HCEC 1CT (cell line): Measurements from ENCODE around the gene GCSAM.

Source experiments
- DNase-seq: peaks from one replicate; pipeline ENCODE4 v3.0.0-alpha.2; 2017

The GCSAM gene

DNA sequence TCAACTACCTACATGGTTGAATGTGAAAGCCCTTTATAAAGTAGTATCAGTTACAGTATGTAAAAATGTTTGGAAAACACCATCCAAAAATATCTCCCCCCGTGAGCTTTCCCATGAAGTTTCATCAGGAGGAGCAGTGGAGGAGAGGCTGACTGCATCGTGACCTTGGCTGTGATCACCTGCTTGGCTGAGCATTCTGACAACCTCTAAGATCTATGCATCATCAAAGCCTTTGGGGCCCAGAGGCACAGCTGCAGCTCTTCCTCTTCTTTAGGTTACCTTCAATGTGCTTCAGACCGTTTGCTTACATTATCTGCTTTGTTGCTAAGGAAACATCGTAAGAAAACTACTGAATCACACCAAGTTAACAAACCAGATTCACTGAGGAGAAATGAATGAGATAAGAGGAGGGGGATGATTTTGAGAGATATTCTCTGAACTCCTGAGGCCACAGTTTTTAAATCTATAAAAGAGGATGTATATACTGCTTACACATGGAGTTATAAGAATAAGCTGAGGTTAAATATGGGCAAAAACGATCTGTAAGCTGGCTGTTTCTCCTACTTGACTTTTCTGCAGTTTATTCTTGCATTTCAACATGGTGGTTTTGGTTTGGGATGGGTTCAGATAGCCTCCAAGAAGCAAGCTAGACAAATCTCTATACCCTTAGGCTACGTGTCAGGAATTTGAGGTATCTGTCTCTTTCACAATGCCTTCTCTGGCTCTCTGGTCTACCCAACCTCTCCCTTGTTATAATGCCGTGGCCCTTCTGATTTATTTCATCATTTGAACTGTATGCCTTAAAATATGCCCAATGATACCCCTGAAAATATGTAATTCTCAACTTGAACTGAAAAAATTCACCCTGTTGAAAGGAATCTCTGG lies 4.0 kb downstream of the GCSAM start:
- DNase-seq = no peak

DNA sequence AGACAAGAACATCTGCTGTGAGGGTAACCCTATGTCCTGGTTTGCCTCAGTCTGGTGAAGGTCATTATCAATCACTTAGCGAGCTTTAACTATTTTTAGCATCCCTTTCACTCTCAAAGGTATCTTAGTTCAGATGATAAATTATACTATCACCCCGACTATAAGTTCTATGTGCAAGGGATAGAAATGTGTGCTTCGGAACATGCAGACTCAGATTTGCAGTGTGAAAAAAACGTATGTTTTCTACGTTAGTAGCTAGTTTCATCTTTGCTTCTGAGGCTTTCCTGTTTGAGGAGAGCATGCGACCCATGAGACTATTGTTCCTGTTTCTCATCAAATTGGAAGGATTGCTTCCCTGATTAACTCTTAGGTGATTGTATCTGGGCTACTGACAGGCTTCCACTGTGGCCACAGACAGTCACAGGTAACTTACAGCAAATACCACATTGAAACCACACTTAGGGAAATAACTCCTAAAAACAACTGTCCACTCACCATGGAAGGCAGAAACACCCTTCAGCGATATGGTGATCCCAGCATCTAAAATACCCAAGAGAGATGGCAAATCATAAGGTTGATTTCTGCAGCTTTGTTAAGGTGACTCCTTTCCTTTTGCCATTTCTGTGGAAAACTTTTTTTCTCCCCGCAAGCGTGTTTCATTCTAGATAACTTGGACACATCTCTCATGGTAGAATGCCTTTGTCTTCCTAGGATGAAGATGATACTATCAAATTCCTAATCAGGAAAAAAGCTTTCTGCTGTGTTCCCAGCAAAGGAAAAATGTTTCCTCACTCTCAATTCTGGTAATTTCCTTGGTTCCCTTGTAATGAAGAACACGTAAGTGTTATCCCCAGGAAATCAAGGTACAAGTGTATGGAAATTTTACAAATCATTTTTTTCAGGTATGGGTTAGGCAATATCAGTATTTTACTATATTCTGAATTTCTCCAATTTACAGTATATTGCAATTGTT lies 5.2 kb downstream of the GCSAM start:
- DNase-seq = no peak

DNA sequence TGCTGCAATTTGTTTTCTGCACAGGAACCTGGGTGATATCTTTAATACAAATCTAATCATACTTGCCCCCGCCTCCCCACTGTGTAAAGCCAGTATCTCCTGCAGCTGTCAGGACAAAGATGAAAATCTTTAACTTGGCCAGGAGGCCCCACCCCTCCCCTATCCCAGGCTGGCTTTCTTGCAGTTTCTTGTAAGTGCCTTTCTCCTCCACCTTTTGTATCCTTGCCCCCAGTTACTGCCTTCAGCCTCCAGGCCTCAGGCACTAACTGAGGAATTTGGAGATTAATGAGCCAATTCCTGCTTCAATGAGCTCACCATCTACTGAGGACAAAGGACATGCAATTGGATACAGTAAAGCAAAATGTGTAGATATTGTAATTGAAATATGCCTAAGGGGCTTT lies 6.5 kb downstream of the GCSAM start:
- no peak for DNase-seq

DNA sequence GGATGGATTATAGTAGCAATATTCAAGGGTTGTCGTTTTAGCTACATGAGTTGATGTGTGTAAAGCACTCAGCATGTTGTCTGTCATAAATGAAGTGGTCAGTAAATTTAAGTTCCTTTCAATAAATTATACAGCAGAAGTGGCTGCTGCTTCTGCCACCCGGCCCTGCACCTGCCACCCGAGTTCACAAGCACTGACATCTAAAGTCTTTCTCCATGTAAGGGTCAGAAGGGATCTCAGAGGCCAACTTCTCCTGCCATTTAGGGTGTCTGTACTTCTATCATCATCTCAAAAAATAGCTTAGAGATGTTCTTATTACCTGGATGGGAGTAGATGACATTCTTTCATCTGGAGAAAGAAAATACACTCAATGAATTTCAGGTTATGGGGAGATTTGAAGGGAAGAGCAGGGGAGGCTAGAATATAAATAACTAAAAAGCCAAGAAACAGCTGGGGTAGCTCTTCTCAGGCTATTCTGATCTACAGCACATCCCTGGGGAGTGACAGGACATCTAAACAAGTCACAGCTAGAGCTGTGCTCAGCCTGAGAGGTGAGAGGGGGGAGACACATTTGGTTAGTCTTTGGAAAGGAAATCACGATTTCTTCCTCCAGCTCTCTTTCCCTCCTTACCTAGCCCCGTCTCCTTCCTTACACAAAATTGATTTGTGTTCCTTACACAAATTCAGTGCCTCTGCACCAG lies 8.0 kb downstream of the GCSAM start:
- no peak for DNase-seq

DNA sequence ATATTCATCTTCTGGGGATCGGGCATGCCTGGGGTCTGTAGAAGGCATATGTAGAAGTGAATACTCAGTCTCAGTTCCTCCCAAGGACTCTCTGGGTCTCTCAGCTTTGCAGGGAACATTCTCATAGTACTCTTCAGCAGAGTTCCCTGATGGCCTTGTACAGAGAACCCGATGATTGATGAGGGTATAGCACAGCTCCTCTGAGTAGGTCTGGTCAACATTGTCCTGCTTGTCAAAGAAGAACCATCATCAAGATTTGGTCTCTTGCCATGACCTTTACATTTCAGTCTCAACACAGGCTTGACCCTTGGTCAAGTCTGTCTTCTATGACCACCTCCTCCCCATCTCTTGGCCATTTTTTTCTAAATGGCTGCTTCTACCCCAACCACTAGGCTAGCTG lies 9.5 kb downstream of the GCSAM start:
- no peak for DNase-seq

DNA sequence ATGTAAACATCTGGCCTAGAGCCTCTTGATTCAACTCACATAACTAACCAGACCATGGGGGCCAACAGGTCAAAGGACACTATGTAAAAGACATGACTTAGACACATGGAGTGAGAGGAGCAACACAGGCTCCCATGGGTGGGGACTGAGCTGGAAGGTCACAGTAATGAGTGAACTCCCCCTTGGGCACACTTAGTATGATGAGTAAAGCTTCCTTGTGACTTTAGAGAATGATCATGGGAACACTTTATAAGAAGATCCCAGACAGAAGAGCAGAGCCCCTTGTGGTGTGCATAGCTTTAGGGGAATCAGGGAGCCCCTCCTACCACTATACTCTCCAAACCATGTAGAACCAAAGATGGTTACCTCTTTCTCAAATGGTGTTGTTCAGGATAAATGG lies 10.2 kb downstream of the GCSAM start:
- no peak for DNase-seq

DNA sequence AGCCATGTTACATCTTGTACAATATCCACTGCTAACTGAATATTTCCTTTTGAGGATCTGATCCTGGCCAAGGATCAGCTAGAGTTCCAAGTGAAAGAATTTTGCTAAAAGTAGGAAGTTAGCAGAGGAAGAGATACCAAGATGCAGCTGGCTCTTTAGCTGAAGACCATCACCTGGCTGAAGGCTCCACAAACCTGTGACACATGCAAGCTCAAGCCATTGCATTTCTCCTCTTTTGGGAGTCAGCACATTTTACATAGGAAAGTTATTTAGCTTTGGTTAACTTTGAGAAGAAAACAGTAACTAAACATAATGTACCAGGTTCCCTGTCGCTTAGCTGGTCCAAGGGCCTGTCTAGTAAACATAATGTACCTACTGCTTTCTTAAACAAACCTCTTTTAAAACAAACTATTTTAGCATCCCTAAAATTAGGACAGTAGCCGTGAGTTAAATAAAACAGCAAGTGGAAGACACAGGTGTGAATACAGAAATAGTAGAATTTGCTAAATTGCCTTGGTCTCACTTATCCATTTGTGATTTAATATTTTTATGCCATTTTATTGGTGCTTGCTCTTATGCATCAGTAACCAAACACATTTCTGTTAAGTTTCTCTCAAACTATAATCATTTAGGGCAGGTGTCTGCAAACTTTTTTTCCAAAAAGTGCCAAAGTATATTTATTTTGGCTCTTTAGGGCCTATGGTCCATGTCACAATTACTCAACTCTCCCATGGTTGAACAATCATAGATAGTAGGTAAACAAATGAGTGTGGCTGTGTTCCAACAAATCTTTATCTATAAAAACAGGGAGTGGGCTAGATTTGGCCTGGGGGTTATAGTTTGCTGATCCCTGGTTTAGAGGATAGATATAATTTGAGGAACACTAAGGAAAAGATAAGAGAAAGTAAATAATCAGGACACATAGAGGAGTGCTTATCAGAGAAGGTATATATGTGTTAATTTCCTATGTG lies 11.2 kb downstream of the GCSAM start:
- no peak for DNase-seq

DNA sequence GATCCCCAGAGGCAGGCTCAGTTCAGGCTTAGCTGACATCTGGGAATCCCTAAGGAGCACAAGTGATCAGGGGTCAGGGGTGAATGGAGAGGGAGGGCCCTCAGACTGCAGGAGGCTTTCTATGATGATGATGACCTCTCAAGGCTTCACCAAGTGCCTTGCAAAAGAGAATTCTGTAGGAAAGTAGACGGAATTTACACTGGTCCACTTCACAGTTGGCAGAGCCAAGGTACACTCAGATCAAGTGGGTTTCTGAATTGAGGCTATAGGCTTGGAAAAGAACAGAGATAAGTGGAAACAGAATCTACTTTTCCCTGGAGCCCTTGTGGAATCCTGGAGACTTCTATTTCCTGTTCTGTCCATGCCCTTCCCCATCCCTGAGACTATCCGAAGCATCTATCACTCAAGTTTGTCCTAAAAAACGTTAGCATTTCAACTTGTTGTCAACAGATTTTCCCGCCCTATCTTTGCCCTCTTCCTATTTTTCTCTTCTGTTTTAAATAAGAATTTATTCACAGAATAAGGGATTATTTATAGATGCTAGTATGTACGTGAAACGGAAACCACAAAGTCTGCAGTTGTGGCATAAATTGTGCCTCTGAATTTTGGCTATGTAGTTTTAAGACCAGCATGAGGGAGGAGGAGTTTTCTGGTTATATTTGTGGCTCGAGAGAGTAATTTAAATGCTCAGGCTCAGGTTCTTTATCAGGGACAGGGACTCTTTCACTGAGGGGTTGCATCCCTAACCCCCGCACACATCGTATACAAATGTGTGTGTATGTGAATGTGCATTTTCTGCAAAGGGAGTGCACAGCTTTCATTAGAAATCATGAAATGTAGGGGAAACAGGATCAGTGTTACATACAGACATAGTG lies 12.8 kb downstream of the GCSAM start:
- DNase-seq = no peak

DNA sequence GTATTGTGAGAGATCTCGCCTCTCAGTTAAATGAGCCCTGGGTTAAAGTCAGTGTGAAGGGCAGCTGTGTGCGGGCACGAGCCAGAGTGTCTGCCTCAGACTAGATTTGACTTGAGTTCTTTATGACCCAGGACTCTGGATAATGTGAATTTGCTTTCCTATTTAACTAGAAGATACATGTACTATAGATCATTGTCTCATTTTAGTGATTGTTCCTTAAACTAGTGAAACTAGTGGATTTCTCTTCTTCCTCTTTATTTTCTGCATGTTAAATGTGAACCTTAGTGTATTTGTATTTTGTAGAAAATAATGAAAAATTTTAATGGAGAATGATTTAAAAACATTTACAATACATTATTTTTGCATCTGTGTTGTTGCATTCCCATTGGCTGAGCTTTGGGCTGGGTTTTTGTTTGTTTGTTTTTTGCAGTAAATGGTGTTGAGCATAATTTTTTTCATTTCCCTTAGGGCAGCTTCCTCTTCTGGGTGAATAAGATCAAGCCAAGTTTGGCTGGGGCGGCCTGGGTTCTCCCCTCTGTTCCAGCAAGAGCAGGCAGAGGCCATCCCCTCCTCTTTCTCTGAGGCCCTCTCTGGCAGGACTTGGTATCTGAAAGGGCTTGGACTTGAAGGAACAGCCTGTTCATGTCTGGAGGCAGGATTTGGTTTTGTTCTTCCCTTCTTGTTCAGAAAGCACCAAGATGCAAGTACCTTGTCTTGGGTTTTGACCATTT lies 15.0 kb downstream of the GCSAM start:
- no peak for DNase-seq

DNA sequence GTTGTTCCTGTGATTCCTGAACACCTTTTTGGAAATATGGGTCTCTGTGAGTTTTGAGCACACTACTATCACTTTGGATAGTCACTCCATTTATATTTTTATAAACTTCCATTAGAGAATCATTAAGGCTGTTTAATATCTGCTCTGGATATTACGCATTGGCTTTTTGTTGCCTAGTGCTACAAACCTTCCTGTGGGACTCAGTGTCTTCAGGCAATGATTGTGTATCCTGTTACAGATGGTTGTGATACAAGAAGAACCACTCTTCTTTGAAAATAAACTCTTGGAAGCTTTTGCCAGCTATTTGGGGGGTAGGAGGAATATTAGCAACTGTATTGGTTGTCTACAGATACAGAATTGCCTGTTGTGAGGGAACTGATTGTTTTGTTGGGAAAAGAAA lies 15.6 kb downstream of the GCSAM start:
- no peak for DNase-seq

DNA sequence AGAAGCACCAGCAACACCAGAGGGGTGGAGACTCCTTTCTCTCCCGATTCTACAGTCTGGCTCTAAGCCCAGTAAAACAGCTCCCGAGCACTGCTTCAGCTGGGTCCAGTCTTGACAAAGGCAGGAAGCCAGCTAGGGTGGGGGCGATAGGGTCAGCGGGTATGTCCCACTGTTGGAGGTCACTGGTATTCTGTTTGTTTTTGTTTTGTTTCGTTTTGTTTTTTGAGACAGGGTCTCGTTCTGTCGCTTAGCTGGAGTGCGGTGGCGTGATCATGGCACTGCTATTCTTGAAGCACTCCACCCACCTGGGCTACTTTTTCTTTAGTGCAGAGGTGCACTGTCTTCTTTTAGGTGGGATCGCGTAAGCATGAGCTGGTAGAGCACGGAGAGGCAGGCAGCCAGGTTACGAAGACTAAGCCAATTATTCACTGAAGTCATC lies 16.3 kb downstream of the GCSAM start:
- DNase-seq = no peak

DNA sequence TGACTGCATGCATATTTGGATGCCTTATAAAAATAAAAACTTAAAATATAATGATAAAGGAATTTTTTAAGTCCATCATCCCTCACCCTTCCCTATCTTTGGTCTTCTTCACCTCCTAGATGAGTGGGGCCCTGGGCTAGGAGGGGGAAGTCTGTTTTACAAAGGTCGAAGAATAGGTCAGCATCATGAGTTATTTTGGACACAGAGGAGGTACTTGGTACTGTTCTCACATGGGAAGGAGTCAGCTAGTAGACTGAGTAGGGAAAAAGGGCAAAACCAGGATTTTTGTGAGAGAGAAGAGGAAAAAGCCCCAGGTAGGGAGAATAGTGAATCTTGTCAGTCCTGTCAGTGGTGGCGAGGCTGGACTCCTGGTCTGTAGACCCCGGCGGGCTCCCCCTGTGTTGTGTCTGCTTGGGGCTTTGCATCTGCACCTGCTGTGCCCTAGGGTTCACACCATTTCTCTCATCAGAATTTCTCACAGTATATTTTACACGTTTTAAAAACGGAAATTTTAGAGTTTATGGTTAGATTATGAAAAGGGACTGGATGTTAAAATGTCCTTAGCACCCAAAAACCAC lies 17.2 kb downstream of the GCSAM start:
- DNase-seq = no peak

DNA sequence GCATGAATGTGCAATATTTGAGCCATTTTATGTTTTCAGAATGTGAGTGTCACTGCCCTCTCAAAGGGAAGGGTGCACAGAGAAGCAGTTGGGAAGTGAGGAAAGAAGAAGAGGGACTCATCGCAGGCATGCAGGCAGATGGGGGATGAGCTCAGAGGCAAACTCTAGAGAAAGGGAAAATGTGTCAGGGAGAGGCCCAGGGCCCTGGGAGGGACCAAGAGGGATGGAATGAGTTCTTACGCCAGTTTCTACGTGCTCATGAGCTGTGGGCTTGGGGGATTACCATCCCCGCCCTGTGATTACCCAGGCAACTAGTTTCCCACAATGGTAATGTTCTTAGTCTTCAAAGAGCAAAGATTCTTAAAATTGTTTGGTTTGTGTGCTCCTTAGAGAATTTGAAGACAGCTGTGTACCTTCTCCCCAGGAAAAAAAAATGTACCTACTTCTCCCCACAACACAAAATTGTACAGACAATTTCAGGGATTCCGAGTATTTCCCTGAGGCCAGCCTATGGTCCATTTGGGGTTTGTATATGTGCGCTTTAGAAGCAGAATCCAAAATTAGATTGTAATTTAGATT lies 17.8 kb downstream of the GCSAM start:
- no peak for DNase-seq

DNA sequence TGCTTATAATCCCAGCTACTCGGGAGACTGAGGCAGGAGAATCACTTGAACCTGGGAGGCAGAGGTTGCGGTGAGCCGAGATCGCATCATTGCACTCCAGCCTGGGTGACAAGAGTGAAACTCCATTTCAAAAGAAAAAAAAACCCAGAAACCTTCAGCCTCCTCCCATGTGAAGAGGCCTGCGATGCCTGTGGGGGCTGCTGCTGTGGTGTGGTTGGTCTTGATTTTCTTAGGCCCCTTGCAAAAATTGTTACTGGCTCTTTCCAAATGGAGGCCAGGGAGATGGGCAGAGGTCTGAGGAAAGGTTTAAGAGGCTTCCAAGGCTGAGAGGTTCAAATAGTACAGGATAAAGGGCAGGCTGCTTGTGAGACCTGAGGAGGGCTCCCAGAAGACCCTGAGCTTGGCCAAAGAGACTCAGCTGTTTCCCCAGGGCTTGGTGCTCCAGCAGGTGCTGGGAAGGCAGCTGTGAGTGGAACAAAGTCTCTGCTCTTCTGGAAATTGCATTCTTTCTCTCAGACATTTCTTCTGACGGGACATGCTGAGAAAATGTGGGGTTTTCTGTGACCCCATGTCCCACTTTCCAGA lies 18.4 kb downstream of the GCSAM start:
- no peak for DNase-seq

DNA sequence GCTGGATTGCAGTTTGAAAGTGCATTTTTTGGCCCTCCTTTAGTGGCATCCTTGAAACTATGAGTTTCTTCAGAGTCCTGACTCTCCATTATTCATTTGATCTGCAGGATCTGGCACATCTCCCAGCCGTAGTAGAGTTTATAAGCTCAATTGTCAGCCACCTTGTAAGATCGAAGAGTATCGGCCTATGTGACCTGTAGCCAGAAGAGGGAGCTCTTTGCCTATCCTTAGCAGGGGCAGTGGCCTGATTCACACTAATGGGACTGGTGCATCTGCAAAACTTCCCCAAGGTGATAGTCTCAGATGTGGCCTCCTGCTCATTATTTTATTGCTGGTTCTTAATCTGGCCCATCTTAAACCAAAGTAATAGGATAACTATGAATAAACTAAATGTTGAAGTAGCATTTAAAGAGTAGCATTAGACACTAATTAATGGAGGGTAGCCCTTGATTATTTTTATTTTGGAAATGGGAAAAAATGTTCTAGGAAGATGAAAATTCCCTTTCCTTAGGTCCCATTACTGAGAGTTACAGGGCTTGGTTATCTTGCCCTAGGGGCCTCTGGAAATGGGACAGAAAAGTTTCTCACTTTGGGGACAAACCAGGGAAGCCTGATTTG lies 21.2 kb downstream of the GCSAM start:
- DNase-seq = peak; percentile 62

DNA sequence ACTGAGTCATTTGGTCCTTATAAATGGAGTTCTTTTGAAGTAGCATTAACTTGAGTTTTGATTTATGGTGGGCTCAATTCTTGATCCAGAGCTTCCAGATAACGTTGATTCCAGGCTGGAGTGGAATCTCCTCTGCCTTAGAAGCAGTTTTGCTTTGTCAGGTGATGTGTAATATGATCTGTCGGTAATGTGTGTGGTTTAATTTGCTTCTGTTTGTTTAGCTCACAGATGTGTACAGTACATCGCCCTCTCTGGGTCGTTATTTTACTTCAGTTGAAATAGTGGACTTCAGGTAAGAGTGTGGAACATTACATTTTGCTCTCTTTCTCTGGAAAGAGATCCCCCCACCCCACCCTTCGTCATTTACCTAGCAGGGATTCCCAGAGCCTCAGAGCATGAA lies 23.7 kb downstream of the GCSAM start:
- no peak for DNase-seq

DNA sequence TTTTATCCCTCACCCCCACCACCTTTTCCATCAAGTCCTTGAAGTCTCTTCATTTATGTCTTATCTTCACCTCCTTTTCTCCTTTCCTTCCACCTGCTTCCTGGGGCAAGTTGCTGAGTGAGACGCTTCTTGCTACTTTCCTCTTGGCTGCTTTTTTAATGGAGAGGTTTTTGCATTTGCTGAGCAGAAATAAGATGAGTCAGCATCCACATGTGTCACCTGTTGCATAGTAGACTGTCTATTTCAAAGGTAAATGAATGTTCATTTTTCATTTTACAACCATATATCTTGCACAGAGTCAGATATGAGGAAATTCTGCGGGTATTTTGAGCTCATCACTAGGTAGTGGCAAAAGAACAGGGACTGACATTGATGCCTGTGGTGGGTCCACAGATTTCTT lies 28.3 kb downstream of the GCSAM start:
- no peak for DNase-seq

DNA sequence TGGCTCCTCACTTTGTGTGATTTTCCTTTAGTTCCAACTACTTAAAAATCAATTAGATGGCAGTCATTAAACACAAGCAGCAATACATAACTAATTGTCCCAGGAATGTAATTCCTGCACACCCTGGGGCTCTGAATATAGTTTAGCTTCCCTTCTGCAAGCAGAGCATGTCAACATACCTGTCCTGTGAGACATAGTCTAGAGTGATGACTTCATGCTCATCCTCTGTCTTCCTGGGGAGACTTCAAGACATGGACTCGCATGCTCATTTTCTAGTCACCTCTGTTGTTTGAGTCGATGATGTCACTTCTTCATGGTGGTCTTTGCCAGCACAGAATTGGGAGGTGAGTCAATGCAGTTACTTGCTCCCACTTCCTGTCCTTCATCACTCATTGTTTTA lies 31.1 kb downstream of the GCSAM start:
- DNase-seq = peak; percentile 79

DNA sequence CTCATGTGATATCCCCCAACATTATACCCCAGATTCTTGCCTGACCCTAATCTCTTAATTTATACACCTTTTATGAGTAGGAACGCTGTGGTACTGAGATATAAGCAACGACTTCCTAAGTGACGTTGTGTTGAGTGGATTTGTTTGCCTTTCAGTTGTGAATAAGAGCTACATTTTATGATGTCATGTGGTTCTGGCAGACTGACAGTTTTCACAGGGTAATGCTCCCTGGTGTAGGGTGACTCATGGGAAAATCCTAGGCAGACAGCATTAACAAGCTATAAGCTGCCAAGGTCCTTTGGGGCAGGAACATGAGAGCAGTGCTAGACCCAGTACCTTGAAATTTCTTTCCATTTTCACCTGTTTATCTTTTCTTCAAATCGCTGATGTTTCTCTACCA lies 35.7 kb downstream of the GCSAM start:
- peak; percentile 97 for DNase-seq
